GM19351 (cell line): ENCODE data around the gene PTPRD.
"Not testable (repeated sequence)": the region's sequence is repeated elsewhere in the genome, so short reads cannot be mapped to it uniquely, and the experiment has no call there.

Experiments used
- ATAC-seq: cut with Tn5 transposase; IDR thresholded peaks from one replicate; pipeline ENCODE4 v1.9.1; 2021; ENCODE audit warnings: mild to moderate bottlenecking, moderate library complexity; ENCODE audit not compliant: unreplicated experiment

The PTPRD gene

DNA sequence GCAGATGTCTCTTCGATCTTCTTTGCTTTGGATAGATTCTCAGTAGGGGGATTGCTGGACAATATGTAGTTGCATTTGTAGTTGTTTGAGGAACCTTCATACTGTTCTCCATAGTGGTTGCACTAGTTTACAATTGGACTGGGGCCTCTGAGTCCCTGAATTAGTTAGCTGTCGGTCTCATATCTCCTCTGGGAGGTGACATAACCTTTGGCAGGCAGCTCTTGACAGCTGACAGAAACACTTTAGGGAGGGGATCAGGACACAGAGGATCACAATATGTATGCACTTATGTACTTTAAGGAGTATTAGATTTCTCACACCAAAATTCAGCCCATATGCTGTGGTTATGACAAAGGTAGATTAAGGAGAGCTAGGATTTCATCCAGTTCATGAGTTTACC, 1533.3 kb downstream of the PTPRD start:
- ATAC-seq: no peak

DNA sequence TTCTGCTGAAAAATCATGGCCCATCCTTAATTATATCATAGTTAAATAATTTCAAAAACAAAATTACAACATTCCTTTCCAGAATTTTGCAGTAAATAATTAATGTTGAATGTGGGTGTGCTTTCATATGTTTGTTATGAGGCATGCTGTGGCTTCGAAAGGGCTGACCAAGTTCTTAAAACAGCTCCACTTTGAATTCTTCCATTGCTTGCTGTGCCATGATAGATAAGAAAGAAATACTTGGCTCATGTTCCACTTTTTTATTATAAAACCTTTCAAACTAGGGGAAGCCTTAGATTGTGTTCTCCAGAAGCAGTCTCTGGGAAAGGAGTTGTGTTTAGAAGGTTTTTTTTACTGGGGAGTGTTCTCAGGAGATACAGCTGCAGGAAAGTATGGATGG, 1534.5 kb downstream of the PTPRD start:
- ATAC-seq: no peak

DNA sequence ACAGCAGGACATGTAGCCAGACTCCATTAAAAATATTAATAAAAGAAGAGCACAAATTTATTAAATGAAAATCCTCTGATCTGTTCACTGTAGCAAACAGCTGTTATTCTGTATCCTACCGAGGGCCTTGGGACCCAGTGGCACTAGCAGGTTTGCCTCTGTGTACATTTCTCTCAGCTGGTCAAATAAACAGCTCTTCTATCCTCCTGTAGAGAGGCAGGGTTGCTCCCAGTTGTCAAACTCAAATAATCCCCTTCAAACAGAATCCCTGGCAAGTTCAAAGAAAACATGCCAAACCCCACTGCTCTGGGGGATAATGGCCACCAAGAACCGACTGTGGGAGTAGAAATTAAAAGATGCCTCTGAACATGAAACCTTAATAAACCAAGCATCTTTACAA, 1551.2 kb downstream of the PTPRD start:
- ATAC-seq: no peak

DNA sequence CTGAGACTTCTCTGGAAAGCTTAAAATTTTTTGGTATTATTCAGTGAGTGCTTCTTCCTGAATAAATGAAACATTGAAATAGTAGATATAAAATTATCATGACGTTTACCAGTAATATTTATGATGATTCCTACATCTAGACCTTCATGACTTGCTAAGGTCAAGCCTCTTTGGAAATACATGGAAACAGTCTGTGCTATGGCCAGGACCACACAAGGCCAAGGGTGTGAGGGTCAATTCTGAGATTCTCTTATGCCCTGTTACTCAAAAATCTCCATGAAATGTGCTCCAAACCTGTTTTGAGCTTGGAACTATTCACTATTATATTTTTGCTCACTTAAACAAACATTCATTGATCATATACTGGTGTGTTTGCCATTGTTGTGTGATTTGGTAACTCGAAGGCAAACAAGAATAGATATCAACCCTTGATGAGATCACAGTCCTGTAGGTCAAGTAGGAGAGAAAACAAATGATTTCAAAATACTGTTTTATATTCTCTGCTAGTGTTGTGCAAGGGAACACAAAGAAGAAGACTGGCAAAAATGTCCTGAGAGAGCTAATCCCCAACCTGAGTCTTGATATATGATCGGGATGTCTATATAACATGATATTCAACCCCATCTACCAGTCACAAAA, 1558.3 kb downstream of the PTPRD start:
- no peak for ATAC-seq

DNA sequence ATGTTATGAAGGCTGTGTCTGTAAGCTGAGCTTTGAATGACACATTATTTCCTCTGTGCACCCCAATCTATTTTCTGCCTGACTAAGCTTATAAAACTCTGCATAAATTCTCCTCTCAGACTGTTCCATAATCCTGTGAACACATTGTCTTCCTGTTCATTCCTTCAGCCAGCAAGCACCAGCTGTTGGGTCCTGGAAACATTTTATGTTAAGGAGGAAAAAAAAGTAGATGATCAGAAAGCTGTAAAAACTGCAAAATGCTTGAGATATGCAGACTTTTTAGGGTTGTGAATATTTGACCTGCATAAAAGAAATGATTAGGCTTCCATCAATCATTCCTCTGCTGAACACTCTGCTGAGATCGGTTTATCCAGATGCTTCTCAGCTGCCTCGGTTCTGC, 1567.2 kb downstream of the PTPRD start:
- ATAC-seq: no peak

DNA sequence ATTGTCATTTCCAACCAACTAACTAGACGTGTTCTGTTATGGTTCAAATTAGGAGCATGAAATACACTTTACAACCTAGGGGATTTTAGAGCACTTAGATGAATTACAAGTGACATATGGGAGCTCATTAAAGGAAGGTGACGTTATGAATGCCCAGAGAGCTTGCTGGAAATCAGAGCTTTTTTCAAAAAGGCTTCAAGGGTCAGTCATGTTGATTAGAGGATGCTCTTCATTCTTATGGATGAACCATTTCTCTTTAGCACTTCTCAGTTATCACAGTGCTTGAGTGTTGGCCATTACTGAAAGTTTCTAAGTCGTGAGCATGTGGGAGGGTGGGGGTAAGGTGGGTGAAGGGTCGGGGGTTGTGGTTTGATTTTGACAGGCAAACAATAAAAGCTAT, 1567.7 kb downstream of the PTPRD start:
- ATAC-seq: no peak

DNA sequence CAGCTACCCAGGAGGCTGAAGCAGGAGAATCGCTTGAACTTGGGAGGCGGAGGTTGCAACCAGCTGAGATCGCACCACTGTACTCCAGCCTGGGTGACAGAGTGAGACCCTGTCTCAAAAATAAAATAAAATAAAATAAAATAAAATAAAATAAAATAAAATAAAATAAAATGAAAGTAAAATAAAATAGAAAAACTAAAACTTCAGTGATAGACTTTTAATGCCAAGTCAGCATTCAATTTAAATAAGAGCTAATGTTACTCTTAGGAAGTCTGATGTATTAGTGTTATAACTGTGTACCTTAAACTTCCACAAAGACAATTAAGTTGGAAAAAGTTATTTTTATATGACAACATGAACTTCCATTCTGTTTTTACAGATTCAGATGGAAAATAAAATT, 1569.0 kb downstream of the PTPRD start:
- not testable (repeated sequence) for ATAC-seq

DNA sequence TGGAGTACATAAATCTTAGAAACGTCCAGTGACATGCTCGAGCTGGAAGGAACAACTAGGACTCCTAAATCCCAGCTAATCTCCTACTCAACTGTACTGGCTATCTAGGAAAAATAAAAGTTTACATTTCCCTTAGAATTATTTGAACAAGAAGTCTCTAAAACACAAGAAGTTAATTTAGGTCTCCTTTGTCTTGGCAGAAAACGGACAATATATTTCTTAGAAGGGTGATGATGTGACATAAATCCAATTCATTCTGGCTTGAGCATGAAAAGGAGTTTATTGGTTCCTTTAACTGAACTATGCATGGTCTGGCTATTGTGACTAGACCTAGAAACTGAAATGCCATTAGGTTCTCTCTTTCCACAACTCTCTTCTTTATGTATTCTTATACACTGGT, 1571.0 kb downstream of the PTPRD start:
- ATAC-seq: no peak

DNA sequence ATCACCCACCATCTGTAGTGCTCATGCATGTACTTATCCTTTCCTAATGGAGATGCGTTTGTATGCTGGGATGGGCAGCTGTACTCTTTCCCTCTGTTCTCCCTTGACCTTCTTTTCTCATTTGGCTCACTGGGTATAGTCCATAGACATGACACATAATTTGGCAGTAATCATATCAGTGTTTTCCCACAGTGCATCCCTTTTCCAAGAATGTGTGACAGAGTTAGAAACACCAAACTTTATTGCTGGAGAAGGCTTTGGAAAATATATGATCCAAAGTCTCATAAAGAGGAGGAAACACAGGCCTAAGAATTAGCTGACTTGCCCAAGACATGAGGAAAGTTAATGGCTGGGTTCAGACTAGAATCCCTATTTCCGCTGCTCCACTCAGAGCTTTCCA, 1579.8 kb downstream of the PTPRD start:
- ATAC-seq: no peak

DNA sequence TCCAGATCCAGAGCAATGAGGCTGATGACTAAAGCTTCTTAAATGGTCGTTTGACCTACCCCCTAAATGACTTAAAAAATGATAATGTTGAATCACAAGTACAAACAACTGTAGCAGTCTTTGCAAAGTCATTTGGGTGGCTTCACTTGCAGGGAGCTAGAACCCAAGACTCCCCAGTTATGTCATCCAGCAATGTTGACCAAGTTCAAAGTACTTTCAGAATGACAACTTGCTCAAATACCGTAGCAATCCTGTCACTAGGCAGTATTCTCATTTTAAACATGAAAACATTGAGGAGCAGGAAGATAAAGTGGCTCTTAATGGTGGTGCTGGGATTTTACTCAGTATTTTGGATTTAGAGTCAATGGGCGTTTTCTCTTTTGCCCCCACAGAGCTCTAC, 1596.2 kb downstream of the PTPRD start:
- no peak for ATAC-seq

DNA sequence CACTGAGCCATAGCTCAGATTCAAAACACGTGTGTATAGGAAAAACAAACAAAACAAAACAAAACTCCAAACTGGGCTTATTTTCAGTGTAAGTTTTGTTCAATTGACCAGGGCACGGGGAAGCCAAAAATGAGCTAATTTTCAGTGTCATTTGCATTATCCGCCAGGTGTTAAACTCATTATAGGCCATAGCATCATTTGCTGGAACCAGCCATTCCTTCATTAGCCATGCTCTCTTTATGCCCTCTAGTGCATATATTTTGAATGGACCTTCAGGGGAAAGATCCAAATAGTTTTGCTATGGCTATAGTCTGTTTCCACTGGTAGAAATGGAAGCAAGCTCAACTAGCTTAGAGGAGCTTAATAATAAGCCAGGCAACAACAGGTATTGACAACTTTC, 1608.0 kb downstream of the PTPRD start:
- no peak for ATAC-seq

DNA sequence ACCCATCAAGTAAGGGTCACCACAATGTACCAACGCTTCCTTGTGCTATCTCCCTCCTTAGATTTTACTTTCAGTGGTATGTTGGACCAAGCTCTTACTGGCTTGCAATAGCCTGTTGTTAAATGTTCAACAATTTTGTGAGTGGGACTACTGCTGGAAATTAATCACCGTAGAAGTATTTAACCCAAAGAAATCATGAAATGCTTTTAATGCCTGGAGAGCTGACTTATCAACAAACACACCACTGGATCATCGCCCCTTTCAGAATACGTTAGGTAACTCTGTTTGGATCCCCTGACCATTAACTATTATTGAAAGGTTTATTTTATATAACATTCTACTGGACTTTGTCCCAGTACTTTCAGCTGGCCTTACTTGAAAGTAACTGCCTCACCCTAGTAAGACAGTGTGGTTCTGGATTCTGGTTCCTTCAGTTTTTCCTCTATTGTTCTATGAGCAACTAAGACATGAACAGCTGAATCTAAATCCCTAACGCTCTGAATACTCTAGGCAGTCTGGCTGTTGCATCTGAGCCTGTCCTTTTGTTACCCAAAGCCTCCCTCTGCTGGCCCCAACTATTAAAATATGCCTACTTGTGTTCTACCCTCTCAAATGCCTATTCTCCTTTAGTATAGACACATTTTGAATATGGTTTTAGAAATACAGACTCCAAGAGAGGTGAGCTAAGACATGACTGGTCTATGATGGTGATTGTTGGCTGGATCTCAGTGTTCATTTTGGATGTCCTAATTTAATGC, 1609.8 kb downstream of the PTPRD start:
- ATAC-seq: no peak

DNA sequence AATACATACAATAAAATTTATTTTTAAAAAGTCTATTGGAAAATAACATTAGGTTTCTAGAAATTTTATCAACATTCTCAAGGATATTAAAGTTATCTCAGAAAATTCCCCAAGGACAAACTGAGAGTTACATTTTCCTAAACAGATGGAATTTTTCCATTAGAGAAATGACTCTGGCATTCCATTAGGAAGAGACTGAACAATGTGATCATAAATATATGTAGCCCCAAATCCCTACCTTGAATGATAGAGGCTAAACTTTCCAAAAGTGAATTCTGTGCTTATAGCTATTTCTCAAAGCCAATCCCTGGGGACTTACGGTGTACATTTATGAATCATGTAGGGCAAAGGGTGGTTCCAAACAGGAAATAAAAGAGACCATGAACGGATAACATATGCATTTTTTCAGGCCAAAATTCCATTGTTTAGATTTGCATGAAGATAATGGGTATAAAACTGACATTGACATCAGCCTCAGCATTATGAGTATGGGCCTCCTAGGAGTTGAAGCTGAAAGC, 1632.2 kb downstream of the PTPRD start:
- no peak for ATAC-seq

DNA sequence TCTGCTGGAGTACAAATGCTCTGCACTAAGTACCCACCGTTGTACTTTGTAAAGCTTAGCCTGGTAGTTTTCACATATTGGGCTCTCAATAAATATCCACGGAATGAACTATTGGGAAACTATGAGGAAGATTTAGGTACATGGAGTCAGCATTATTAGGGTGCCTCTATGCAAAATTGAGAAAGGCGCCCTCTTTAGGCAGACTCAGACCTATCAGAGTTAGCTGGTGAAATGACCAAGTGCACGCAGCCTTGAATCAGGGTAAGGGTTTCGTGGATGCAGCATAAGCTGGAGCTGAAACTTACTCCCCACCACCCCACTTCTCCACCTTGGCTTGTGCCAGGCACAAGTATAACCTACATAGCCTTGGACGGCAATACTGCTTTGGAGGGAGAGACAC, 1634.5 kb downstream of the PTPRD start:
- ATAC-seq: no peak

DNA sequence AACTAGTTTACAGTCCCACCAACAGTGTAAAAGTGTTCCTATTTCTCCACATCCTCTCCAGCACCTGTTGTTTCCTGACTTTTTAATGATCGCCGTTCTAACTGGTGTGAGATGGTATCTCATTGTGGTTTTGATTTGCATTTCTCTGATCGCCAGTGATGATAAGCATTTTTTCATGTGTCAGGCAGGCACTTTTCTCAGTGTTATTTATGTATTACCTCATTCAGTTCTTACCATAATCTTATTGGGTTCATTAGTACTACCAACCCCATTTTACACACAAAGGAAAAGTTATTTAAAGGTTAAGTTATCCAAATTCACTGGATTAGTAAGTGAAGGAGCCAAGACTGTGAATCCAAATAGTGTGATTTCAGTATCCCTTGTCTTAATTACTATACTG, 1644.5 kb downstream of the PTPRD start:
- ATAC-seq: not testable (repeated sequence)

DNA sequence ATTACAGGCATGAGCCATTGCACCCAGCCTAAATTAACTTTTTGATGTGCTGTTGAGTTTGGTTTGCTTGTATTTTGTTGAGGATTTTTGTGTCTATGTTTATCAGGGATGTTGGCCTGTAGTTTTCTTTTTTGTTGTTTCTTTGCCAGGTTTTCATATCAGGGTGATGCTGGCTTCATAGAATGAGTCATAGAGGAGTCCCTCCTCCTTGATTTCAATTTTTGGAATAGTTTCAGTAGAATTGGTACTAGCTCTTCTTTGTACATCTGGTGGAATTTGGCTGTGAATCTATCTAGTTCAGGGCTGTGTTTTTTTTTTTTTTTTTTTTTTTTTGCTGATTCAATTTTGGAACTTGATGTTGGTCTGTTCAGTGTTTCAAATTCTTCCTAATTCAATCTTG, 1648.9 kb downstream of the PTPRD start:
- ATAC-seq: no peak

DNA sequence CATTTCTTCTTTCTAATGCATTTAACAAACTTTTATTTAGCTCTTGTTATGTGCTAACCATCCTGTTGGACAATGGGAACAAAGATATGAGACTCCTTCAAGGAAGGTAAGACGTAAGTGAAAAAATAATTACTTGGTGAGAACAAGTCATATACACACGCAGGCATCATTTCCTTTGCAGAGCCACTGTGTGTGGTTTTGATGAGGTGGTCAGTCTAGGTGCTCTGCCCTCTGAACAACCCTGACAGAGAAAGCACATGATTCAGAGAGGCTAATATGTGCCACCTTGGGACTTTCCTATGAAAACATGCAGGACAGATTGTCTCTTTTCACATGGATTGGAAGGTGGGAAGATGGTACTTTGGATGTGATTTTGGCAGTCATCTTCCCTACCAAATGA, 1650.7 kb downstream of the PTPRD start:
- no peak for ATAC-seq

DNA sequence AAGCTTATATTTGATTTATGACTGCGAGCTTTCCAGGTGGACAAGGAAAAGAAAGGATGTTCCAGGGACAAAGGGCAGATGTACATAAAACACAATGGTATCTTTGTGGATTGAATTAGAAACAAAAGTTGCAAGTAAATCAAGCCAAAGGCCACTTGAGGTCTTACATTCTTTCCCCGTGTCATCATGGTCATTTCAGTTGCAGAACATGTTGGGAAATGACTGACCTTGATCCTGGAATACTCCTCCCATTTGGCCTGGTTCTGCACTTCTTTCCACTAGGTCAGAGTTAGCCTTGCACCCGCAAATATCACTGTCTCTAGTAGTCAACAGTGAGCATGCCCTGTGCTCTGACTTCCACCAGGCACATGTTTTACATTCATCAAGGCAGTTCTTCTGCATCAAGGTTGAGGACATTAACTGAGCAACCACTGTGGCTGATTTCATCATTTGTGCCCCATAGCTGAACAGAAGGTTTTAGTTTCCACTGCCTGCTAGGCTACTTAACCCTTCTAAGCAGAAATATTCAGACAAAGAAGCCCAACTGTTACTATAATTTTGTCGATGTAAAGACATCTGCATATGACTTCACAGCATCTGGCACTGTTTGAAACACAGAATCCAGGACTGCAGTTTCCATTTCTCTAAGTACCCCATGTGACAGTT, 1651.5 kb downstream of the PTPRD start:
- no peak for ATAC-seq

DNA sequence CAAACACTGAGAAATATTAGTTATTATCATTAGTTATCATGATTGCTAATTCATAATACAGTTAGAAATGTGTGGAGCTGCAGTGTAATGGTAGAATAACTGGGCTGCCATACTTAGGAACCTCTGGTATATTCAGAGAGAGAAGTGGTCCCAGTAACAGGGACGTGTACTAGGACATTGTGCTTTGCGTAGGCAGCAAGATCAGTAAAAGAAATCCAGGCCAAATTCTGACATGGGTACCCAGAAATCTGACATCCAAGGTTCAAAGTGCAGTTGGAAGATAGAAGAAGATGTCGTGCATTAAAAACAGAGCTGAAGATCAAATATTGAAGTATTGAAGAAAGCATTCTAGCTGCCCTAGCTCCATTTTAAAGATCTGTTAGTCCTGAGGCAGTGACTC, 1652.5 kb downstream of the PTPRD start:
- ATAC-seq: no peak

DNA sequence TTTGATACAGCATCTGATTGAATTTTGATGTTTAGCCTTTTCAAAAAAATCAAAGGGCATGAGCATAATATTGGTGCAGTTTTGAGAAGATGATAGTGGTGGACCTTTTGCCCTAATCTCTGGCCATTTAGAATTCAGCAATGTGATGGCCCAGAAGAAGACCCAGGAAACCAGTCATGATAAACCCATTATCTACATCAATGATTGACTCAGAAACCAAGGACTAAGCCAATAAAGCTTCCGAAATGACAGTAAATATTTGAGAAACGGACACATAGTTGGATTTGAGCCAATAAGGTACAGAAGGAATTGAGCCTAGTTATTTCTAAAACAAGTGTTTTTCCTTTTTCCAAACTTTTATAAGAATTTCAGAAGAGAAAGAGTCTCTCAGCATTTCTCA, 1654.4 kb downstream of the PTPRD start:
- ATAC-seq: no peak

DNA sequence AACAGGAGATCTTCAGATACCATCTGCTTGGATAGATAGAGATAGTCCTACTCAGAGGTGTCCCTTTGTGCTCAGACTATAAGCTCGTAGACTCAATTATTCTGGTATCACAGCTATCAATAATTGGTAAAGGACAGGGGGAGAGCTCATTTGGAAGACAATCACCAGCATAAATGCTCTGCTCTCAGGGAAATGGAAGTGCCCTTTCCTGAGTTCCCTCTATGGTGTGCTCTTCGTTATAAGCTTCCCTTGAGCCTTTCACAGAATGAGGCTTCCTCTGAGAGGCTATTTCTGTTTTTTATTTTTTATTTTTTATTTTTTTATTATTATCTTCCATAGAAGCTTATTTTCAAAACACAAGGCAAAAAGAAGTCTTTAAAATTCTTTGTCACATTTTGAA, 1657.5 kb downstream of the PTPRD start:
- no peak for ATAC-seq

DNA sequence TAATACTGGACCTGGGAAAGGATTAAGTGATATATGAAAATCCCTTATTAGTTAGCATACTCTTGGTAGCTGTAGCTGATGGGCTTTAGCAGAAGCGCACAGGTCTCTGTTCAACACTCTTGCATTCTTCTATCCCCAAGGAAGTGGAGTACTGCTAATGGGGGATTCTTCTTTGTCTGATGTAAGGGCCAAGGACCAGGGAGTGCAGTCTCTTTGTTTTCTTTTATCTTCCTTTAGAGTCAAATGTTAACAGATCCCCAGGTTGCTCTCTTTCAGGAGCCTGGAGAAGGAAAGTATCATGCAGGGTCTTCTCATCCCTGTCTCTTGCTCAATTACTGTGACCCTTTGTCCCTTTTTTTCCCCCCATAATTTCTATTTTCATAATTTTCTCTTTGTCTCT, 1666.3 kb downstream of the PTPRD start:
- no peak for ATAC-seq
